ENCODE data around the gene HDAC4. TPM values are rescaled to one million over a fixed set of nuclear protein-coding genes. Genes with fewer than 3 reads are reported as not detected.

Gene HDAC4
- total and polyA plus RNA-seq, 8 donors, result 1.7 to 98.8 (median 24.5) TPM

DNA sequence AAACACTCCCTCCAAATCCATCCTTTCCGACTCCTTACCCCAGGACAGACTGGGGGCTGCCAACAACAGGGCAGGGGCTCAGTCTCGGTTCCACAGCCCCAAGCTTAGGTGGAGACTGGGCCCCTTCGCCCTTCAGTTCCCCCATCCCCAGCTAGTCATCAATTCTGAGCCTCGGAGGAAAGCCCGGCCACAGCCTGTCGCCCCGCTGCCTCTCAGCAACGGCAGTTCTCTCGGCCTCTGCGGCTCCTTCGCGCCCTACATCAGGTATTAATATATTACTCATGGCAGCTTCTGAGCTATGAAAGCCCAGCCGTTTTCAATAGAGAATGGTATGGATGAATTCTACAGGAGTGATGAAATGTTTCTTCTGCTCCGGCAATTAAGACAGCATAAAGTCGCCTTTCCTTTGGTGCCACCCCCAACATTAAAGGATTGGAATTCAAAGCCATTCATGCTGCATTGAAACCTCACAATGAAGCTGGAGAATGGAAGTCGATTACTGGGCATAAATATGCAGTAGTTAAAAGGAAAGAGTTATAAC lies 2.8 kb downstream of the HDAC4 start:
- intact Hi-C loops (cut with DNase I; ENCODE audit: low total_unique reads), result no loop called here
- no peaks in the 10 kb centered on the region for H3K27me3 ChIP-seq
- peak overlapping the region in 1 of 4 donors; percentile 73 for H3K4me3 ChIP-seq
- H3K4me1 ChIP-seq, result peaks cover 21 to 78% (median 57%) of the 10 kb centered on the region in 4 donors
- H3K9me3 ChIP-seq, result no peaks in the 10 kb centered on the region
- no peak for DNase-seq
- WGBS, 5 donors, result 82 to 93% (median 89%) methylated on average over 16 of the region's 16 CpGs
- H3K27ac ChIP-seq, result peak overlapping the region in 2 of 5 donors; percentile 75 to 100
- TF ChIP-seq, protein P1, sequence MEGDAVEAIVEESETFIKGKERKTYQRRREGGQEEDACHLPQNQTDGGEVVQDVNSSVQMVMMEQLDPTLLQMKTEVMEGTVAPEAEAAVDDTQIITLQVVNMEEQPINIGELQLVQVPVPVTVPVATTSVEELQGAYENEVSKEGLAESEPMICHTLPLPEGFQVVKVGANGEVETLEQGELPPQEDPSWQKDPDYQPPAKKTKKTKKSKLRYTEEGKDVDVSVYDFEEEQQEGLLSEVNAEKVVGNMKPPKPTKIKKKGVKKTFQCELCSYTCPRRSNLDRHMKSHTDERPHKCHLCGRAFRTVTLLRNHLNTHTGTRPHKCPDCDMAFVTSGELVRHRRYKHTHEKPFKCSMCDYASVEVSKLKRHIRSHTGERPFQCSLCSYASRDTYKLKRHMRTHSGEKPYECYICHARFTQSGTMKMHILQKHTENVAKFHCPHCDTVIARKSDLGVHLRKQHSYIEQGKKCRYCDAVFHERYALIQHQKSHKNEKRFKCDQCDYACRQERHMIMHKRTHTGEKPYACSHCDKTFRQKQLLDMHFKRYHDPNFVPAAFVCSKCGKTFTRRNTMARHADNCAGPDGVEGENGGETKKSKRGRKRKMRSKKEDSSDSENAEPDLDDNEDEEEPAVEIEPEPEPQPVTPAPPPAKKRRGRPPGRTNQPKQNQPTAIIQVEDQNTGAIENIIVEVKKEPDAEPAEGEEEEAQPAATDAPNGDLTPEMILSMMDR (IDR thresholded peaks at IDR 0.05), result no peak
- TF ChIP-seq POLR2AphosphoS5 (IDR thresholded peaks at IDR 0.05), result no peak
- TF ChIP-seq POLR2A (IDR thresholded peaks at IDR 0.05), result no peak
- no peak for TF ChIP-seq EP300 (IDR thresholded peaks at IDR 0.05)
- no peaks in the 10 kb centered on the region for H3K36me3 ChIP-seq

DNA sequence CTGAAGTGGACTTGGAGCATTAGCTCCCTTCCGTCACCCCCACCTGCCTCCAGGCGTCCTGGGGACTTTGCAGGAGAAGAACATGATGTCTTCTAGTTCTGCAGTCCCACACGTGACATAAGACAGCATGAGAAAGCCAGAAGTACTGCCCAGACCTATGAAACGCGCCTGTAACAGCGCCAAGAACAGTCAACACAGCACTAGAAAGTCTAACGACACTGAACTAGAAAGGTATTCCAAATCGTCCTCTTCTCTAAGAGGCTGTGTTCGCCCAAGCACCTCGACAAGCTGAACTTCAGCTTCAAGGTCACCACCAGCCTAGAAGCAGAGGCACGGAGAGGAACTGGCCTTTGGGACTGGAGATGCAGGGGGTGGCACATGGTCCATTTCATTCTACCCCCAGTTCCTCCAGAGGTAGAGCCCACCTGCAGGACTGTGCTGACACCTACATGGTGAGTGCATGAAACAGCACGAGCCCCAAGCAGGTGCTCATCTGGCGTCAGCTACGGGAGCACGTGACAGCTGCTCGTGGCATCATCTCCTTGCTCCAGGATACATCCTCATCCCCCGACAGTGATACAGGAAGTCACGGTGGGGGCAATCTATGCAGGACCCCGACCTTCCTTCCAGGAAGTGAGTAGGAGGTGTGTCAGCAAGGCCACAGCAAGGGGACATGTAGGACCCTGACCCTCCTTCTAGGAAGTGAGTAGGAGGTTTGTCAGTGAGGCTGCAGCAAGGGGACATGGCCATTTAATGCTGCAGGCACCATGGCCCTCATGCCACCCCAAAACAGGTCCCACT lies 3.7 kb downstream of the HDAC4 start:
- TF ChIP-seq POLR2A (IDR thresholded peaks at IDR 0.05), result no peak
- TF ChIP-seq, protein P1 (IDR thresholded peaks at IDR 0.05), result peak in 2 of 7 experiments; percentile 25 to 29
- TF ChIP-seq EP300 (IDR thresholded peaks at IDR 0.05), result peak; percentile 85
- TF ChIP-seq POLR2AphosphoS5 (IDR thresholded peaks at IDR 0.05), result peak in 1 of 3 donors; percentile 57
- Histone ChIP-seq H3K9me3 (no peaks in the 10 kb centered on the region), H3K36me3 (no peaks in the 10 kb centered on the region), H3K4me1 (peaks cover 18 to 81% (median 57%) of the 10 kb centered on the region in 4 donors), H3K27ac (peak overlapping the region in 2 of 5 donors; percentile 54 to 100), H3K4me3 (no peak overlapping the region), H3K27me3 (no peaks in the 10 kb centered on the region)
- peak; percentile 48 to 65 for DNase-seq
- intact Hi-C loops (cut with DNase I; ENCODE audit: low total_unique reads), result no loop called here
- WGBS, 5 donors, result 63 to 77% (median 68%) methylated on average over 14 to 19 of the region's 19 CpGs

DNA sequence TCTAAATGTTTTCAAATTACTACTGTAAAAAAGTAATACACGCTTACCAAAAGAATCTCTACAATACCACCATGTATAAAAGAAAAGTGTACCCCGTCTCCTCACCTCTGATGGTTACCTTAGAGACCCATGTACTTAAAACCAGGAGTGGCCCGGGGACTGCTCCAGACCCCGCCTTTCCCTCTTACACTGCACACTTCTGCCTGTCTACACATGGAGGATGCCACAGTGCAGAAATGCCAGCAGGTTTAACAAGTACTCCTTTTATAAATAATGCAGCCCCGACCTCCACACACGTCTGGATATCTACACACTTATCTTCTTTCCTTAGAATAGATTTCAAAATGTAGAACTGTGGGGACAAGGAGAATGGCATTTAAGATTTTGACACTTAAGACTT lies 5.3 kb downstream of the HDAC4 start:
- no peak for DNase-seq
- Histone ChIP-seq H3K4me1 (peaks cover 10 to 89% (median 56%) of the 10 kb centered on the region in 4 donors), H3K36me3 (peaks cover 0 to 7% (median 0%) of the 10 kb centered on the region in 4 donors), H3K27me3 (no peaks in the 10 kb centered on the region), H3K4me3 (no peak overlapping the region), H3K27ac (peak overlapping the region in 1 of 5 donors; percentile 100), H3K9me3 (no peaks in the 10 kb centered on the region)
- TF ChIP-seq POLR2A (IDR thresholded peaks at IDR 0.05), result no peak
- TF ChIP-seq EP300 (IDR thresholded peaks at IDR 0.05), result no peak
- TF ChIP-seq, protein P1 (IDR thresholded peaks at IDR 0.05), result no peak
- no peak for TF ChIP-seq POLR2AphosphoS5 (IDR thresholded peaks at IDR 0.05)
- WGBS, 5 donors, result 59 to 69% (median 67%) methylated on average over 6 of the region's 6 CpGs
- intact Hi-C loops (cut with DNase I; ENCODE audit: low total_unique reads), result no loop called here

DNA sequence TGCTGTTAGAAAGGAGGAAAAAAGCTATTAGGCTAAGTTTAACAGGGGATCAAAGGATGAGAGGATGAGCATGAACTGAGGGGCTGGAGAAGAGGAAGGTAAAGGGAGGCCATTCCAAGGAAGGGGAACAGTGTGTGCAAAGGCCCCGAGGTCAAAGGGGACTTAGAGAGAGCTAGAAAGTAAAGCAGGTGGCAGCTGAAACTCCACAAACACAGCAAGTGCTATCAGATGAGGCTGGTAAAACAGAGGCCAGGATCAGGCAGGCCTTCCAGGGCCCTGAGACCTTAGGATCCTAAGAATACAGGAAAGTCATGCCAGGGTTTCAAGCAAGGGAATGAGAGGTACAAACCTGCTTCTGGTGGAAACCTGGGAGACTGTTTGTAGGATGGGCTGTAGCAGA lies 5.8 kb downstream of the HDAC4 start:
- TF ChIP-seq, protein P1 (IDR thresholded peaks at IDR 0.05), result no peak
- TF ChIP-seq POLR2A (IDR thresholded peaks at IDR 0.05) (no peak), POLR2AphosphoS5 (IDR thresholded peaks at IDR 0.05) (no peak), EP300 (IDR thresholded peaks at IDR 0.05) (no peak)
- peak overlapping the region in 1 of 5 donors; percentile 100 for H3K27ac ChIP-seq
- H3K36me3 ChIP-seq, result peaks cover 0 to 7% (median 0%) of the 10 kb centered on the region in 4 donors
- DNase-seq, result no peak
- intact Hi-C loops (cut with DNase I; ENCODE audit: low total_unique reads), result no loop called here
- no peak overlapping the region for H3K4me3 ChIP-seq
- no peaks in the 10 kb centered on the region for H3K9me3 ChIP-seq
- peaks cover 10 to 92% (median 56%) of the 10 kb centered on the region in 4 donors for H3K4me1 ChIP-seq
- WGBS, 5 donors, result 77 to 100% (median 92%) methylated on average over 1 of the region's 1 CpG
- H3K27me3 ChIP-seq, result no peaks in the 10 kb centered on the region

All from stomach (tissue), 9 donors.